IPS-18a (cell line): ENCODE data around the gene ARHGAP24.

Source experiments
- H3K27ac ChIP-seq: one replicate; pipeline ENCODE4 v1.5.1; 2013; ENCODE audit warnings: low read length
- H3K27me3 ChIP-seq: one replicate; pipeline ENCODE4 v1.6.1; 2013; ENCODE audit warnings: mild to moderate bottlenecking, low read length; ENCODE audit not compliant: control insufficient read depth, insufficient read depth
- H3K36me3 ChIP-seq: one replicate; pipeline ENCODE4 v1.6.1; 2013; ENCODE audit warnings: low read depth, low read length; ENCODE audit not compliant: control insufficient read depth
- H3K4me1 ChIP-seq: one replicate; pipeline ENCODE4 v1.6.1; 2013; ENCODE audit warnings: low read depth, low read length; ENCODE audit not compliant: control insufficient read depth
- H3K4me3 ChIP-seq: one replicate; pipeline ENCODE4 v1.5.1; 2013; ENCODE audit warnings: low read length
- H3K9ac ChIP-seq: one replicate; pipeline ENCODE4 v1.6.1; 2013; ENCODE audit warnings: mild to moderate bottlenecking, low read length, moderate library complexity
- H3K9me3 ChIP-seq: one replicate; pipeline ENCODE4 v1.6.1; 2013; ENCODE audit warnings: low read depth, low read length; ENCODE audit not compliant: control insufficient read depth

Gene ARHGAP24

GRCh38 chr4:85672116-85672515 is 197.2 kb downstream of the ARHGAP24 start:
- Histone ChIP-seq H3K27me3 (no peaks in the 10 kb centered on the region), H3K4me1 (peaks cover 17% of the 10 kb centered on the region), H3K4me3 (no peak overlapping the region), H3K36me3 (no peaks in the 10 kb centered on the region), H3K9ac (no peak overlapping the region), H3K9me3 (peaks cover 3% of the 10 kb centered on the region), H3K27ac (no peak overlapping the region)

GRCh38 chr4:85672959-85673358 is 198.0 kb downstream of the ARHGAP24 start:
- no peak overlapping the region for H3K9ac ChIP-seq

GRCh38 chr4:85673540-85673939 is 198.6 kb downstream of the ARHGAP24 start:
- no peak overlapping the region for H3K27ac ChIP-seq
- peaks cover 17% of the 10 kb centered on the region for H3K4me1 ChIP-seq
- H3K36me3 ChIP-seq: no peaks in the 10 kb centered on the region
- no peak overlapping the region for H3K4me3 ChIP-seq
- no peak overlapping the region for H3K9ac ChIP-seq
- no peaks in the 10 kb centered on the region for H3K27me3 ChIP-seq
- H3K9me3 ChIP-seq: no peaks in the 10 kb centered on the region

More at GRCh38 chr4:85672959-85673358, 198.0 kb downstream of the ARHGAP24 start:
- Histone ChIP-seq H3K36me3 (no peaks in the 10 kb centered on the region), H3K4me3 (no peak overlapping the region), H3K27ac (no peak overlapping the region), H3K27me3 (no peaks in the 10 kb centered on the region), H3K9me3 (peaks cover 2% of the 10 kb centered on the region), H3K4me1 (peaks cover 17% of the 10 kb centered on the region)

- Histone ChIP-seq H3K36me3 (no peaks in the 10 kb centered on the region), H3K9me3 (no peaks in the 10 kb centered on the region), H3K9ac (no peak overlapping the region), H3K27me3 (no peaks in the 10 kb centered on the region), H3K4me3 (no peak overlapping the region), H3K4me1 (peaks cover 17% of the 10 kb centered on the region), H3K27ac (no peak overlapping the region)
Observed at GRCh38 chr4:85675076-85676049, 200.4 kb downstream of the ARHGAP24 start.

GRCh38 chr4:85676050-85676425 is 201.1 kb downstream of the ARHGAP24 start:
- H3K4me3 ChIP-seq: no peak overlapping the region
- H3K9me3 ChIP-seq: no peaks in the 10 kb centered on the region
- no peak overlapping the region for H3K27ac ChIP-seq
- H3K36me3 ChIP-seq: no peaks in the 10 kb centered on the region
- H3K9ac ChIP-seq: no peak overlapping the region
- peaks cover 17% of the 10 kb centered on the region for H3K4me1 ChIP-seq
- H3K27me3 ChIP-seq: no peaks in the 10 kb centered on the region

GRCh38 chr4:85676850-85677590 is 202.1 kb downstream of the ARHGAP24 start:
- Histone ChIP-seq H3K27ac (no peak overlapping the region), H3K9ac (no peak overlapping the region), H3K9me3 (no peaks in the 10 kb centered on the region), H3K4me3 (no peak overlapping the region), H3K36me3 (no peaks in the 10 kb centered on the region), H3K27me3 (no peaks in the 10 kb centered on the region), H3K4me1 (peaks cover 17% of the 10 kb centered on the region)

GRCh38 chr4:85681221-85681657 is 206.3 kb downstream of the ARHGAP24 start:
- Histone ChIP-seq H3K27me3 (no peaks in the 10 kb centered on the region), H3K4me3 (no peak overlapping the region), H3K4me1 (peaks cover 5% of the 10 kb centered on the region), H3K36me3 (no peaks in the 10 kb centered on the region), H3K27ac (no peak overlapping the region), H3K9ac (no peak overlapping the region), H3K9me3 (no peaks in the 10 kb centered on the region)

- Histone ChIP-seq H3K27me3 (no peaks in the 10 kb centered on the region), H3K27ac (no peak overlapping the region), H3K36me3 (no peaks in the 10 kb centered on the region), H3K4me3 (no peak overlapping the region), H3K9me3 (no peaks in the 10 kb centered on the region), H3K9ac (no peak overlapping the region), H3K4me1 (peaks cover 5% of the 10 kb centered on the region)
Observed at GRCh38 chr4:85681921-85682320, 207.0 kb downstream of the ARHGAP24 start.

- H3K9me3 ChIP-seq: no peaks in the 10 kb centered on the region
- H3K4me3 ChIP-seq: no peak overlapping the region
- H3K4me1 ChIP-seq: peaks cover 5% of the 10 kb centered on the region
- H3K27me3 ChIP-seq: no peaks in the 10 kb centered on the region
- H3K27ac ChIP-seq: no peak overlapping the region
- H3K9ac ChIP-seq: no peak overlapping the region
- H3K36me3 ChIP-seq: no peaks in the 10 kb centered on the region
Observed at GRCh38 chr4:85682391-85682790, 207.4 kb downstream of the ARHGAP24 start.

GRCh38 chr4:85684676-85685075 is 209.7 kb downstream of the ARHGAP24 start:
- H3K36me3 ChIP-seq: no peaks in the 10 kb centered on the region
- no peak overlapping the region for H3K9ac ChIP-seq
- peaks cover 5% of the 10 kb centered on the region for H3K4me1 ChIP-seq
- H3K27ac ChIP-seq: no peak overlapping the region
- no peak overlapping the region for H3K4me3 ChIP-seq
- H3K27me3 ChIP-seq: no peaks in the 10 kb centered on the region
- no peaks in the 10 kb centered on the region for H3K9me3 ChIP-seq

GRCh38 chr4:85686398-85686797 is 211.4 kb downstream of the ARHGAP24 start:
- Histone ChIP-seq H3K4me1 (peaks cover 5% of the 10 kb centered on the region), H3K9ac (no peak overlapping the region), H3K27me3 (no peaks in the 10 kb centered on the region), H3K27ac (no peak overlapping the region), H3K36me3 (no peaks in the 10 kb centered on the region), H3K4me3 (no peak overlapping the region), H3K9me3 (no peaks in the 10 kb centered on the region)
